NB4 (cell line): Measurements from ENCODE around the gene CNTNAP2.

ENCODE experiments used
- MYC ChIP-seq: IDR thresholded peaks from 2 replicates; pipeline ENCODE4 v1.6.1; 2011; ENCODE audit warnings: low read depth, low read length
- POLR2A ChIP-seq: IDR thresholded peaks from 2 replicates; pipeline ENCODE4 v1.6.1; 2011; ENCODE audit warnings: mild to moderate bottlenecking; ENCODE audit not compliant: insufficient read length; ENCODE audit errors: extremely low read depth
- TF ChIP-seq, protein P1 (sequence below): IDR thresholded peaks from one replicate; pipeline ENCODE4 v1.5.1; 2012; ENCODE audit warnings: low read depth, low read length

DNA sequence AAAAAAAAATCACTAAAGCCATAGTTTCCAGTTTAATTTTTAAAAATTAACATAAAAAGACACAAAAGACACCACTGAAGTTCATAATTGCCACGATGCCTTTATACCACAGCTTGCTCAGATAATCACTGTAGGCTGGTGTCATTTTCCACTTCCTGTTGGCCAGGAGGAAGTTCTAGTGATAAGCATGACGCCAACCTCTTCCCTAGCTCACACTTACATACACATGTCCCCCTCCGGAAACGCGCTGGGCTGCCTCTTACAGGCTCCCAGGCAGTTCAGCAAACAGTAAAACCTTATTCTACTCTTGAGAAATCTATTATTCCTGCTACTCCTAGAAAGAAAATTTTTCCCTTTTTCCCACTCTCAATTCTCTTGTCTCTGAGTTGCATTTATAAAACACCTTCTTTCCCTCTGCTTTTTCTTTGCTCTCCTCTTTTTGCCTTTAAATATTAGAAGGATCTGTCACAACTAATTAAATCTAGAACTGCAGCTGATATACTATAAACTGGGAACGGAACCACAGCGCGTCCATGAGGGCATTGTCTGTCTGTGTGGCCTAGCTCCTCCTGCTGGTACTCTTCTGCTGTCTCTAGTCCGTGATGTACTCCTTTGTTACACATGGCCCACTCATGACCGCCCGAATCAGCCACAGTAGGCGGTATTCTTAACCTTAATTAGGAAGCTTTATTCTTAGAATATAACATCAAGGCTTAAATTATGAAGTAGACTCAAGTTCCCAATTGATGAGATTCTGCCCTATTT lies 664.9 kb downstream of the CNTNAP2 start:
- TF ChIP-seq, protein P1, sequence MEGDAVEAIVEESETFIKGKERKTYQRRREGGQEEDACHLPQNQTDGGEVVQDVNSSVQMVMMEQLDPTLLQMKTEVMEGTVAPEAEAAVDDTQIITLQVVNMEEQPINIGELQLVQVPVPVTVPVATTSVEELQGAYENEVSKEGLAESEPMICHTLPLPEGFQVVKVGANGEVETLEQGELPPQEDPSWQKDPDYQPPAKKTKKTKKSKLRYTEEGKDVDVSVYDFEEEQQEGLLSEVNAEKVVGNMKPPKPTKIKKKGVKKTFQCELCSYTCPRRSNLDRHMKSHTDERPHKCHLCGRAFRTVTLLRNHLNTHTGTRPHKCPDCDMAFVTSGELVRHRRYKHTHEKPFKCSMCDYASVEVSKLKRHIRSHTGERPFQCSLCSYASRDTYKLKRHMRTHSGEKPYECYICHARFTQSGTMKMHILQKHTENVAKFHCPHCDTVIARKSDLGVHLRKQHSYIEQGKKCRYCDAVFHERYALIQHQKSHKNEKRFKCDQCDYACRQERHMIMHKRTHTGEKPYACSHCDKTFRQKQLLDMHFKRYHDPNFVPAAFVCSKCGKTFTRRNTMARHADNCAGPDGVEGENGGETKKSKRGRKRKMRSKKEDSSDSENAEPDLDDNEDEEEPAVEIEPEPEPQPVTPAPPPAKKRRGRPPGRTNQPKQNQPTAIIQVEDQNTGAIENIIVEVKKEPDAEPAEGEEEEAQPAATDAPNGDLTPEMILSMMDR = no peak
- TF ChIP-seq POLR2A = no peak
- no peak for TF ChIP-seq MYC
